ENCODE measurements around the gene CDH12.

The CDH12 gene

DNA sequence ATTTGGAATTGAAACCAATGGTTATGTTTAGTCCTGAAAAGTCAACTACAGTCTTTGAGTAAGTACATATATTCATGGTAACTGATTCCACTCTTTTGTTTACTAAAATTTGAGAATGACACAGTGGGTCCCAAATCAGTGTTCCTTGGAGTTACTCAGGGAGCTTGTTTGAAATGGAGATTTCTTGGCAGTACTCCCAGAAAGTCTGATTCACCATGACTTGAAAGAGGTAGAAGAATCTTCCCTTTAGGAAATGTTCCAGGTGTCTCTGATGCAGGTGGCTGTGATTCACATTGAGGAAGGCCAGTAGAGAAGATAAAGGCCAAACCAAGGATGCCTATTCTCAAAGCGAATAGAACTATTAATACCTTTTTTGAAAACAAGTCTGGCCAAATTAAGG lies 1078.3 kb downstream of the CDH12 start:
- DNase-seq (ENCODE audit: low read depth in 2 of 3, low spot score in 1 of 3) = no peak

DNA sequence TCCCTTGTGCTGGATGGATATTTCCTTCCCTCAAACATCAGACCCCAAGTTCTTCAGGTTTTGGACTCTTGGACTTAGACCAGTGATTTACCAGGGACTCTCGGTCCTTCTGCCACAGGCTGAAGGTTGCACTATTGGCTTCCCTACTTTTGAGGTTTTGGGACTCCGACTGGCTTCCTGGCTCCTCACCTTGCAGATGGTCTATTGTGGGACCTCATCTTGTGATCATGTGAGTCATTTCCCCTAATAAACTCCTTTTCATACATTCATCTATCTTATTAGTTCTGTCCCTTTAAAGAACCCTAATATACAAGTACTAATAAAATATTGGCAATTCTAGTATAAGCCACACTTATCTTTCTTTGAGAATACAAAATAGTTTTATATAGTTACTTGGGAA lies 1078.9 kb downstream of the CDH12 start:
- DNase-seq (ENCODE audit: low read depth in 2 of 3, low spot score in 1 of 3) = no peak

DNA sequence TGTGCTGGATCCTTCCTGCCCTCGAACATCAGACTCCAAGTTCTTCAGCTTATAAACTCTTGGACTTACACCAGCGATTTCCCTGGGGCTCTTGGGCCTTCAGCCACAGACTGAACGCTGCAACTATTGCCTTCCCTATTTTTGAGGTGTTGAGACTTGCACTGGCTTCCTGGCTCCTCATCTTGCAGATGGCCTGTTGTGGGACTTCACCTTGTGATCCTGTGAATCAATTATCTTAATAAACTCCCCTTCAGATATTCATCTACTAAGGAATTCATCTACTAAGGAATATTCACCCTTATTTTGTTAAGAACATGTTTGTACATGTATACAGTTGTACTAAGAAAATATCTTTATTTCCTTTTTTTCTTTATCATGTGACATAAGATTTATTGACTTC lies 1079.7 kb downstream of the CDH12 start:
- no peak for DNase-seq (ENCODE audit: low read depth in 2 of 3, low spot score in 1 of 3)

DNA sequence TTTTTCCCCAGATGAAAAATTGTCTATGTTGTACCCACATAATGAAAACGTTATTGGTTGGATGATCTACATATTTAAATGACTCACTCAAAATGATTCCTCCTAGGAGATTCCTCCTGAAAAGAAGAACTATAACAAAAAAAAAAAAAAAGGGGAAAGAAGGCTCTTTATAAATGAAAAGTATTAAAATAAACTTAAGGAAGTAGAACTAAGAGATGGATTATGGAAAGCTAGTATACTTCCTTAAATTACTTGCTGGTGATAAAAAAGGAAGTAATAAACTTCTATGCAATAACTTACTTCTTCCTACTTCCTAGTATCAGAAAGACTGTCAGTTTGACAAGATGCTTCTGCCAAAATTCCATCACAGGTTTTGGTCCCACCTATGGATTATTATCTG lies 1087.7 kb downstream of the CDH12 start:
- no peak for DNase-seq (ENCODE audit: low read depth in 2 of 3, low spot score in 1 of 3)

DNA sequence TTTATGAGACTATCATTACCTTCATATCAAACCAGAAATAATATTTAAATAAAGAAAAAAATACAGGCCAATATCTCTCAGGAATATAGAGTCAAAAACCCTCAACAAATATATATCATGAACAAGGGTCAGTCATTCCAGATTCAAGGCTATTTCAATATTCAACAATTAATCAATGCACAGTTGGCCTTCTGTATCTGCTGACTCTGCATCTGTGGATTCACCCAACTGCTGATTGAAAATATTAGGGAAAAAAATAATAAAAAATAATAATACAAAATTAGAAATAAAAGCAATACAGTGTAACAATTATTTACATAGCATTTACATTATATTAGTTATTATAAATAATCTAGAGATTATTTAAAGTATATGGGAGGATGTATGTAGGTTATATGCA lies 1114.0 kb downstream of the CDH12 start:
- DNase-seq (ENCODE audit: low read depth in 2 of 3, low spot score in 1 of 3) = no peak

DNA sequence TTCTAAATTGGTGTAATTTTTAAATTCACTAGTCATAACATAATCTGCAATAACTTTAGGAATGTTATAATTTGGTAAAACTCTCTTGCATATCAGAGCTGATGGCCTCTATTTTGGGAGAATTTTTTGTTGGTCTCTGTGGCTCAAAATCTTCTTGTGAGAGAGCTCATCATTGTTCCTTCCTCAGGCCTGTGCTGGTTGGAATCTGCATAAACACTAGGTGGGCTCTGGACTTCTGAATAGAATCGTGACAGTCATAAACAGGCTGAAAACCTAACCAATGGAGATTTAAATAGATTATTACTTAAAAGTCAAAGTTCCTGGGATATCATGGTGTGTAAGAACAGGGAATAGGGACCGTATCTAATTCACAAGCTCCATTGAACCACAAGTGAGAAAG lies 1129.6 kb downstream of the CDH12 start:
- DNase-seq (ENCODE audit: low read depth in 2 of 3, low spot score in 1 of 3) = no peak

DNA sequence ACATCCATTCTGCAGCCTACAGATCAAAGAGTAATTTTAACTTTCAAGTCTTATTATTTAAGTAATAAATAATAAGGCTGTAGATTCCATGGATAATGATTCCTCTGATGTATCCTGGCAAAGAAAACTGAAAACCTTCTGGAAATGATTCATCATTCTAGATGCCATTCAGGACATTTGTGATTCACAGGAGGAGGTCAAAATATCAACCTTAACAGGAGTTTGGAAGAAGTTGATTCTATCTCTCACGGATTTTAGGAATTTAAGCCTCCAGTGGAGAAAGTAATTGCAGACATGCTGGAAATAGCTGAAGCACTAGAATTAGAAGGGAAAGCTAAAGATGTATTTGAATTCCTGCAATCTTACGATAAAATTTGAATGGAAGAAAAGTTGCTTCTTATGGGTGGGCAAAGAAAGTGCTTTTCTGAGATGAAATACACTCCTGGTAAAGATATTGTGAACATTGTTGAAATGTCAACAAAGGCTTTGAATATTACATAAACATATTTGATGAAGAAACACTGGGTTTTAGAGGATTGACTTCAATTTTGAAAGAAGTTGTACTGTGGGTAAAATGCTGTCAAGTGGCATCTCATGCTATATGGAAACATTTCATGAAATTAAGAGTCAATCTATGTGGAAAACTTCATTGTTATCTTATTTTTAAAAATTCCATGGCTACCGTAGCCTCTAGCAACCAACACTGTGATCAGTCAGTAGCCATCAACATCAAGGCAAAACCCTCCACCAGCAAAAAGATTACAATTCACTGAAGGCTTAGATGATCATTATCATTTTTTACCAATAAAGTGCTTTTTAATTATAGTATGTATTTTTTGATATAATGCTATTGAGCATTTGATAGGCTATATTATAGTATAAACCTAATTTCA lies 1141.0 kb downstream of the CDH12 start:
- DNase-seq (ENCODE audit: low read depth in 2 of 3, low spot score in 1 of 3) = no peak

DNA sequence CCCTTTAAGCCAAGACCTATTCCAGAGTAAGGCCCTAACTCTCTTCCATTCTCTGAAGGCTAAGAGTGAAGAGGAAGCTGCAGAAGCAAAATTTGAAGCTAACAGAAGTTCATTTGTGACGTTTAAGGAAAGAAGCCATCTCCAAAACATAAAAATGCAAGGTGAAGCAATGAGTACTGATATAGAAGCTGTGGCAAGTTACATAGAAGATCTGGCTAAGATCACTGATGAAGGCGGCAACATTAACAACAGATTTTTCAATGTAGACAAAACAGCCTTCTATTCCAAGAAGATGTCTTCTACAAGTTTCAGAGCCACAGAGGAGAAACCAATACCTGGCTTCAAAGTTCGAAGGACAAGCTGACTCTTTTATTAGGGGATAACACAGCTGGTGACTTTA lies 1143.4 kb downstream of the CDH12 start:
- DNase-seq (ENCODE audit: low read depth in 2 of 3, low spot score in 1 of 3) = no peak

DNA sequence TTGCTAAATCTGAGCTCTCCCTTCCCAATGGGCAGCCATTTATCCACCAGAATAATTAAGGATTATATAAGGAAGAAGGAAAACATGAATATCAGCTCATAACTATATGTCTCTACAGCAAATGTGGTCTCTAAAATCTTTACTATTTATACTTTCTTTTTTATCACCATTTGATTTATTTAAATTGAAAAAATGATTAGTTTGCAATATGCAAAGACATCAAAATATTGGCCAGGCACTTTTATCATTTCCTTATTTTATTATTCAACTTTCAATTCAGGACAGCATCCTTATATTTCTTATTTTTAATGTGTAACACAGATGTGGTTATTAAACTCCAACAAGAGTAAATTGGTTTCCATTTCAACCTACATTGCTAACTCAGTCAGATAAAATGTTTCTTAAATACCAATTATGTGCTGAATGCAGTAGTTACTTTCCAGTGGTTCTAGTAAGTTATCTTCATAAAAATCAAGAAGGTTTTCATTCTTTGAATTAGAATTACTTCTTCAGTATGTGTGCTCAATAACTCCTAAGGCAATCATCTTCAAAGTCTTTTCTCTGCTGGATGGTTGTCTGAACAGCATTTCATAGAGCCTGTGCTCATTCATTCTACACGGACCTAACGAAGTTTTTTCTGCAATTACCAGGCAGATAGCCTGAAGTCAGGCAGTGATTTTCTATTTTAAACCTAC lies 1148.0 kb downstream of the CDH12 start:
- DNase-seq (ENCODE audit: low read depth in 2 of 3, low spot score in 1 of 3) = no peak

DNA sequence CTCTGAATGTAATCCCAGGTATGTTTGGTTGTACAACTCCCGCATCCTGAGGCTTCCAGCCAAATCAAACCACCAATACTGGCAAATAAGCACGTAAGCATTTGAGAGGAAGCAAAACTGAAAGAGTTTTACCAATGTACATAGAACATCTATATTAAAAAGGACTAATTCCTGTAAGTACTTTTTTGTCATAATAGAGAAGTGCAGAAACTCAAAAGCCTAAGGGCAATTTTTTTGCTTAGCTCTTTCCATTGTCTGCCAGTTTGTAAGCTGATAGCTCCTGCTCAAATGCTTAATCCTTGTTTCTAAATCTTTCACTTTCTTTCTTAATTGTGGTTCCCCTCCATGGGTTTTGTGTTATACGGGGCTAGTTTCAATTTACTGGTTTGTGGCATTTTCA lies 1151.8 kb downstream of the CDH12 start:
- DNase-seq (ENCODE audit: low read depth in 2 of 3, low spot score in 1 of 3) = no peak

All from stimulated activated CD4-positive, alpha-beta T cell treated with anti-CD3 and anti-CD28 coated beads, Interleukin-12 subunit alpha, Interleukin-12 subunit beta, amount 100 ng/mL, for 48 hours (primary cell).